Activated CD8-positive, alpha-beta memory T cell treated with anti-CD3 and anti-CD28 coated beads, Interleukin-2, amount 50 U/mL, for 1 hour (primary cell): Measurements from ENCODE around the gene LHFPL3.
"Not testable (repeated sequence)": the region's sequence is repeated elsewhere in the genome, so short reads cannot be mapped to it uniquely, and the experiment has no call there.

Experiments
- DNase-seq: peaks from one replicate; pipeline ENCODE4 v3.0.0-alpha.2; 2020; ENCODE audit errors: extremely low read depth

The LHFPL3 gene

DNA sequence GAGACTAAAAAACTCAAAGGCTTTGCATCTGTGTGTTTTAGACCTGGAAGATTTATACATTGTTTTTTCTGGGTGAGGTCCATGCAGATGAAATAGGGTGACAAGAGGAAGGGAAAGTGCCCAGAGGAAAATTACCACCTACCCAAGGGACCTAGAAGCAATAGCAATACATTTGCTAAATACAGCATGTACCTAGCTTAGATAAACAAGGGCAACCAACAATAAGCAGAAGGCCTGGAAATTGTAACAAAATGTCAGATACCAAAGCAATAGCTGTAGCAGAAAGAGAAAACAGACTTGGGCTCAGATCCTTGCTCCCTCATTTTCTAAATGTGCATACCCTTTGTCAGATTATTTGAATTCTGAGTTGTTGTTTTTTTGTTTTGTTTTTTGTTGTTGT, 367.2 kb downstream of the LHFPL3 start:
- no peak for DNase-seq

DNA sequence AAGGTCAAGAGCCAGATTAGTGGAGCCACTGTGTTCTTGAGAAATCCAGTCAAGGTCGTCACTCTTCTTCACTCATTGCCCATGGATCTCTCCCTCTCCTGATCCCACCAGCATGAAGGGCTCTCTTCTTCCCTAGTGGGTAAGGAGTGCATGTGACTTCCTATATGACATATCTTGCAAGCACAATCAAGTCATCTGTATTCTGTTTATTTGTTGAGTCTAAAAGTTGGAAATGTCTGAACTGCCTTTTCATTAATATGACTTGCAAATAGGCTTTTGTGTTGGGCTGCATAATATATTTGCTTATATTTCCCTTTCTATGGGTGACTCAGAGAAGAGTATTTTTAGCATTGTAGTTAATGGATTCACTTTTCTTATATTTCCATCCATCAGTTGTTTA, 371.9 kb downstream of the LHFPL3 start:
- no peak for DNase-seq

DNA sequence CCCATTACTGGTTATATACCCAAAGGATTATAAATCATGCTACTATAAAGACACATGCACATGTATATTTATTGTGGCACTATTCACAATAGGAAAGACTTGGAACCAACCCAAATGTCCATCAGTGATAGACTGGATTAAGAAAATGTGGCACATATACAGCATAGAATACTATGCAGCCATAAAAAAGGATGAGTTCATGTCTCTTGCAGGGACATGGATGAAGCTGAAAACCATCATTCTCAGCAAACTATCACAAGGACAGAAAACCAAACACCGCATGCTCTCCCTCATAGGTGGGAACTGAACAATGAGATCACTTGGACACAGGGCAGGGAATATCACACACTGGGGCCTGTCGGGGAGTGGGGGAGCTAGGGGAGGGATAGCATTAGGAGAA, 392.6 kb downstream of the LHFPL3 start:
- DNase-seq = not testable (repeated sequence)

DNA sequence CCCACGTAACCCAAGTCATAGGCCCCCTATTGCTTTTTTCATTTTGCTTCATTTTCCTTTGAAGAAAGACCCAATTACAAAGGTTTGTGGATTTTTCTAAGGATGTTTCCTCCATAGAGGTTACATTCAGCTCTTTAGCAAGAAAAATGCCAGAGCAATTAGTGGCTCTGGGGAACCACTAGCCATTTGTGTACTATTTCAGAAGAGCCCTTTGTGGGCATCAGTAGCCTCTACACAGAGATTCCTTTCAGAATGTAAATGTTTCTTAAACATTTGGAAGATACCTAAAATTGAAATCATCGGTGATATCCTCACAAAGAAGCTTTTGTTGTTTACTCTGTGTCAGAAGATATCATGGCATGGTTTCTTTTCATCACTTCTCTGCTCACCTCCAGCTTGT, 394.6 kb downstream of the LHFPL3 start:
- DNase-seq = no peak

DNA sequence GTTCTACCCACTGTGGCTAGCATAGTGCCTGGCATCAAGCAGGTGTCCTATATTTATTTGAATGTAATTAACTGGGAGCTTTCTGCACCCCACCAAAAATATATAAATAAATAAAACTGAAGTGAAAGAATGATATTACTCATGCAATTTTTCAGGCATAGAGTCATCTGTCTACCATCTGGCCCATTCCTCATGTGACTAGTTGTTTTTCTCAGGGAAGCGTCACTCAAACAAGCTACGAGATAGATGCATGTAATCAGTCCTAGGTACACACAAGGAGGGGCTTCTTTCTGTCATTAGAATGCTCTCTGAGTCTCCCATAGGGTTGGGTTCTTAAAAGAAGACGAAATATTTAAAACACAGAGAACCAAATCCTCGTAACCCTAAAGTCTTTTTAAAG, 430.1 kb downstream of the LHFPL3 start:
- DNase-seq = no peak

DNA sequence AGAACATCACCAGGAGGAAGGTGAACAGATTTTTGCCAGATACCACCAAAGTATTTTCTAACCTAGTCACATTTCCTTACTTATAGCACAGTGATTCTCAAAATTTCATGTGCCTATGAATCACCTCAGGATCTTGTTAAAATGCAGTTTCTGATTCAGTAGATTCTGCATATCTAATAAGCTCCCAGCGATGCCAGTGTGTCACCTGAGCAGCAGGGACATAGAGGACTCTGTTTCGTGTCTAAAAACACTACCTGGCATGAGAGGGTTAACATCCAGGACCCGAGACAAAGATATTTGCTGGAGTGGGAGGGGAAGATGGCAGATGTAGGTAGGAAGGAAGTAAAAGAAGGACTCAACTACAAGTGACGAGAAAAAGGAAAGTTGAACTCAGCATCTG, 433.5 kb downstream of the LHFPL3 start:
- no peak for DNase-seq

DNA sequence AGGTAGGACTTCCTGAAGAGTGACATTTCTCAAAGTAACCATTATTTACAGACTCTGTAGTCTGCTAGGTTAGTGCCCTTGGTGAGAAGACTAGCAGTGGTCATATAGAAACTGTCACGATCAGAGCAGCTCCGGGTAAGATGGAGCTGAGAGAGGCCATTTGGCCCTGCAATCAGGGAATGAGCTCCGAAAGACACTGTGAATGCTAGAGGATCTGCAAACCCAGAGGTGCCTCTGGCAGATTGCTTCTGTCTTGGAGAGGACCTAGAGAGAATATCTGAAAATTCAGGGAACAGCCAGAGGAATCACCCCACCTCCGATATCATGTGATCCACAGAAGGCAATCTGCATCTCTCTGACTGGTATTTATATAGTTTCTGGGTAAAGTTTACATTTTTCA, 438.7 kb downstream of the LHFPL3 start:
- no peak for DNase-seq

DNA sequence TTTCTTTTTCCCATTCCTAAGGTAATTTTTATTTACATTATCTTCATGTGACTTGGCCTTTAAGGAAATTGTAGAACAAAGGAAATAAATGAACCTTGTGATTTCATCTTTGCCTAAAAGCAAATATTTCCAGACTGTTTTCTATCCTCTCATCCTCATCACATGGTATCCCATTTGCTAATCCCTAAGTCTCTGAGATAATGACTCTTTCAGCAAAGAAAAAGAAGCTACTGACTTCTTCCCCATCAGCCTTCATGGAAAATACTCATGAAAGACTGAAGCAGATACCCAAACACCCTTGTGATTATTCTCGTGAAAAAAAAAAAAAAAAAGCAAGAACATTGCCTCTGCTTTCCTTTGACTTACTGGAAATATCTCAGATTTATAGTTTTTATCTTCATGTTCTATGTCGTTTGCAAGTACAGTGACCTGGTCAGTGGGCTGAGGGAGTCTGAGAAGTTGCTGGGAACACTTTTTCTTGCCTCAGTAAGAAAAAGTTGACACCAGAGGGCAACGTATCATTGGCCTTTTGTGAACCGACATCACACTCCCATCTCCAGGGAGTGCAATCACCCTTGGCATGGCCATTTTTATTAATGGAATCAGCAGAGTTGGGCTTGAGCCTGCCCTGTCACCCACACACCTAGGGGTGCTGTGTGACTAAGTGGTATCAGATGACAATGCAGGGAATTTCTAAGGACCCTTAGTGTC, 439.6 kb downstream of the LHFPL3 start:
- DNase-seq = no peak

DNA sequence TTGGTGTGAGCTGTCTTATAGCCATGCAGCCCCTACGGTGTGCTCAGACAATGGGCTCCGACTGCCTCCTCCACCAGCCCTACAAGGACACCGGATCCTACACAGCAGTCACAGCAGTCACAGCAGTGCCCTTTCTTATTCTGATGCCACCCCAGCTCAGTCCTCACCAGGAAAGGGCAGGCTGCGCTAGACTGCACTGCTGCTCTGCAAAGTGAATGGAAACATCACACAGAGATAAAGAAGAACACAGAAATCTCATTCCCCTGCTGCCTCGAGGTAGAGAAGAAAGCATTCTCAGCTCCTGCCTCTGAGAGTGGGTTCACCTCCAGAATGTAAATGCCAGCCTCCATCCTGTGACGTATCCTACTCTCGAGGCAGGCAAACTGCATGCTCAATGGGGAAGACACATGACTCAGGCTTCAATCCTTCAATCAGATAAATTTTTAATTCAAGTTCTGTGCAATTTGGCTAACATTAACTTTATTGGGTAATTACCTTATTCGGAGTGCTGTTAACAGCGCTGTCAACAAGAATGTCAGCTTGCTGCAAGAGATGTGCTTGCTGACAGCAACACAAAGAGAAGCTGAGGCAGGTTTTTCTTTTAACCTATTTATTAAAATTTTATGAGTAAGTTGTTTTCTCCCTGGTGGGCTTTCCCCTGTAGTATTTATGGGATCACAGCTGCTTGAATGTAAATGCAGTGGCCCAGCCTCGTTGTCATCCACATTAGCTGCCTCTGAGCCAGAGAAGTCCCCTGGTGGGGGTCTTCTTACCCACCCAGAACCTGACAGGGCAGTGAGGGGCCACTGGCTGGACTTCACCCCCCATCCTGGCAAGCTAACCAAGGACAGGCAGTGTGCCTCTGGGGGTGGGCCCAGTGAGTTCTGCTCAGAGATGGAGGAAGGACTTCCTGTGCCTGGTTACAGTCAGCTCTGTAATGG, 444.3 kb downstream of the LHFPL3 start:
- no peak for DNase-seq

DNA sequence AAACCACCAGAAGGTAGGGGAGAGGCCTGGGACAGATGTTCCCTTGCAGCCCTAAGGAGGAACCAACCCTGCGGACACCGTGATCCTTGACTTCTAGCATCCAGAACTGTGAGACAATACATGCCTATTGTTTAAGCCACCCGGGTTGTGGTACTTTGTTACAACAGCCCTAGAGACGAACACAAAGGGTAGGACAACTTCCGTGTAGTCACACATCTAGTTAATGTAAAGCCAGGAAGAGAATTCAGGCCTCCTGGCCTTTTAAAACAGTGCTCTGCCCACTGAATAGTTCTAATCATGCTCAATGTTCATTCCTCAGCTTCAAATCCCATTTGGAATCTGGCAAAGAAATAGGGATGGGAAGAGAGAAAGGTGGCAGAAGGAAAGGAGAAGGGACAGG, 445.4 kb downstream of the LHFPL3 start:
- no peak for DNase-seq

DNA sequence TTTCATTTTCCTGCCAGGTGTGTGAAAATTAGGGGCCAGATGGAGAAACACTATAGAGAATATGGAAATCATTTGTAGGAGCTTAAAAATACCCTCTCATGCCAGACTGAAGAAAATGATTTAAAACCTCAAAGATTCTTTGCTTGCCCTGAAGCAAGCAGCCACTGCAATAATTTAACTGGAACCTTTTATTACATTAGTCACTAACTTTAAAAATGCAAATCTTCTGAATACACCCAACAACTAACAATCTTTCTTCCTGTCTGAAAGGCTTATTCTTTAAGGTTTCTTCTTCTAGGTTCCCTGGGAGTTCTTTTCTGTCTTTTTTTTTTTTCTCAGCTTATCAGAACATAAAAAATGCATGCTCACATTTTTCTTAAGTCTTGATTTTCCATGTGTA, 447.1 kb downstream of the LHFPL3 start:
- DNase-seq = no peak

DNA sequence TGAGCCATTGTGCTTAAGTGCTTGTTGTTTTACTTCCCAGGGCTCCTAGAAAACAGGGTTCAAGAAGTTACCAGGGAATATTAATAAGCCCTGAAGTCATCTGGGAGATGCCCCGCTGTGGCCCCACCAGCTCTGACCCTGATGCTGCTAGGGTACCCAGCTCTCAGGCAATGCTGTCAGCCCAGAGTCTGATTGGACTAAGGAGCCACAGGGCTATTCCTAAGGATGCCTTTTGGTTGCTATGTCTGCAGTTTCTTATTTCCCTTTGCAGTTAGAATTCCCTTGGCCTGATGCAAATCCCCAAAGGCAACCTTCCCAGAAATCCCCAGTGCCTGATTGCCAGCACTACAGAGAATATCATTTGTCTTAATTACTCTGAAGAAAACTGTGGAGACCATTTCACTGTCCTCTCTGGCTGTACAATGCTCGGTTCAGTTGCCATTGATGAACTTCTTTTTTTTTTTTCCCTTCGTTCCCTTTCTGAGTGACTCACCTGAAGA, 448.9 kb downstream of the LHFPL3 start:
- no peak for DNase-seq

DNA sequence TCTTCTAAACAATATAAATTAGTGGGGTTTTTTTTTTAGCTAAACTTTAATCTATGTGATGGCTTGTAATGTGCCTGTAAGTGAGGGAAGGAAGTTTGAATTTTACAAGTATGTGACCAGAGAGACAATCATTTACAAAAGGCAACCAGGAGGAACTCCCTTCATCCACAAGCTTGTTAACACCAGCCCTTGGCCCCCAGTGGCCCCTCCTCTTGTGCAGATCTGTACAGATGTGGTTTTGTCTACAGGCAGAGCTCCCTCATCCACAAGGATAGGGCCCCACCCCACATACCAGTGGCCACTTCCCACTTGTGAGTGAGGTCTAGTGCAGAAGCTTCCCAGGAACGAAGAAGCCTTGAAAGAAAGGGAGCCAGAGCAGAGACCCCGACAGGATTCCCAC, 451.5 kb downstream of the LHFPL3 start:
- no peak for DNase-seq

DNA sequence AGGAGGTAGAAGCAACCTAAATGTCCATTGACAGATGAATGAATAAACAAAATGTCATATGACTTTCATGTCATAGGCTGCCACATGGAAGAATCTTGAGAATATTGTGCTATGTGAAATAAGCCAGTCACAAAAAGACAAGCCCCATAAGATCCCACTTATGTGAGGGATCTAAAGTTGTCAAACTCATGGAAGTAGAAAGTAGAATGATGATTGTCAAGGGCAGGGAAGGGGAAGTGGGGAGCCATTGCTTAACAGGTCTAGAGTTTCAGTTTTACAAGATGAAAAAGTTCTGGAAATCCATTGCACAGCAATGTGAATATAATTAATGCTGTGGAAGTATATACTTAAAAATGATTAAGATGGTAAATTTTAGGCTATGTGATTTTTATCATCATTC, 456.3 kb downstream of the LHFPL3 start:
- DNase-seq = no peak

DNA sequence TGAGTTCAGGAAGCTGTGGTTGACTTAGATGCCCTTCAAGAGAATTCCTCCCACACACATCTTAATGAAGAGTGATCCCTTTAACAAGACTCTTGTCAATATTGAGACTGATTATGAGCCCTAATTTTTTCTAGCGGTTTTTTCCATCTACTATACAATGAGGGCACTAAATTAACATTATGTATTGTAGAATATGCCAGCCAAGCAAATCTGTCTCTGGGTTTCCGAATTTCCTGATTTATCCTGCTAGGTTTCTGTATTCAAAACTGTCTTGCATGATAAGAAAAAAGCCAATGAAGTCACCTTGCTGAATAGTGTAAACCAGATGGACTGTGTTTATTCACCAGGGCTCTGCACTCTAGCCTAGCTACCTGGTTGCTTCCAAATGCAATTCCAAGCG, 461.4 kb downstream of the LHFPL3 start:
- DNase-seq = no peak

DNA sequence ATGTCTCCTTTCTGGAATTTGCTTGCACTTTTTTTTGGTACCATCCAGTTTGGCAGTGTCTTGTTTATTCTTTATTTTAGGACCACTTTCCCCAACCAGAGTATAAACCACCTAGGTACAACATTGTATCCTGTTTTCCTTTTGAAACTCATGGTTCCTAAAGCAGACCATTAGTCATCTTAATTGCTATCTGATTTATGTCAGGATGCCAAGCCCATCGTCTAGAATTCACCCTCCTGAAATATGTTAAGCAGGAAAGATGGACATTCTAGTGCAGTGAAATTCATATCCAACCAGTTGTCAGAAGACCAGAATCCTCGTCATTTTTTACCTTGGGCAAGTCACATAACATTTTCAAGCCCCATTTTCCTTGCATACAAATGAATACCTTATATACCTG, 462.0 kb downstream of the LHFPL3 start:
- no peak for DNase-seq

DNA sequence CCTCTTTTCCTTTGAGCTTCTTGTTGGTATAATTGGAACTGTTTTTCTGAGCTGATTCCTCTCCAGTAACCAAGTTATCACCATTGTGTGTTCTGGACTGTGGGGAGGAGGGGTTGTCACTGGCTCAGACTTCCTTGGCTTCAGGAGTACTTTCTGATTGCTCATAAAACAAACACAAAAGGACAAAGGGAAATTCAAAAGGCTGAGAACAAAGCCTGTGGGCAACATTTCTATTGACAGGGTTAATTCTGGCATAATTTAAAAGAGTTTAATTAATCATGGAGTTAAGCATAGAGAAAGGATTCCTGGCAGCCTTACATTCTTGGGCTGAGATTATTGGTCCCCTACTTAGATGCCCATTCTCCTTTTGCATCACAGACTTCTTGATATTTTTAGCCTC, 462.7 kb downstream of the LHFPL3 start:
- DNase-seq = no peak

DNA sequence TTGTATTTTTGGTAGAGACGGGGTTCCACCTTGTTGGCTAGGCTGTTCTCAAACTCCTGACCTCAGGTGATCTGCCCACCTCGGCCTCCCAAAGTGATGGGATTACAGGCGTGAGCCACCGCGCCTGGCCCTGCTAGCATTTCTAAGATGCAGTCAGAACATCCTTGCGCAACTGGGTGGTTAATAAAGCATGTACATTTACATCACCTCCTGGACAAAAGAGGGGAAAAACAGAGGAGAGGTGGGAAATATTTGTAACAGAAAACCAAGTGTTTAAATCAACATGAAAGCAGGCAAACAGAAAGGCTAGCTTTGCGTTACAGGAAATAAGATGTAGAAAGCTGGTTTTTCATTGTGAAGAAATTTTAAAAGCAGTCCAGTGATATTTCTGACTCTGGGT, 464.7 kb downstream of the LHFPL3 start:
- no peak for DNase-seq

DNA sequence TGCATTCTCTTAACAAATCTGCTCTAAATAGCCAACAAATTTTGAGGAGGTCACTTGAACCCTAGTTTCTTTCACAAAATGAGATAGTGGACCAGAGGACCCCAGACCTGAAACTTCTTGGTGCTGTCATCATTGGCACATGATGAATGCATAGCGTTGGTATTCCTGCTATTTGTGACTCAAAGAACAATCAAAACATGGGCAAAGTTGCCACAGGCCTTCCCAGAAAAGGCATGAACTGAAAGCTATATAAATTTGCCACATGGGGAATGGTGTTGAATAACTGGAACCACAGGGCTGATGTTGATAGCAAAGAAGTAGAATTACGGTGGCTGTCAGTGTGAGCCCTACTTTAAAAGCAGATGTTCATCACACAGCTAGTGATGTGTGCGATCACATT, 465.8 kb downstream of the LHFPL3 start:
- DNase-seq = no peak

DNA sequence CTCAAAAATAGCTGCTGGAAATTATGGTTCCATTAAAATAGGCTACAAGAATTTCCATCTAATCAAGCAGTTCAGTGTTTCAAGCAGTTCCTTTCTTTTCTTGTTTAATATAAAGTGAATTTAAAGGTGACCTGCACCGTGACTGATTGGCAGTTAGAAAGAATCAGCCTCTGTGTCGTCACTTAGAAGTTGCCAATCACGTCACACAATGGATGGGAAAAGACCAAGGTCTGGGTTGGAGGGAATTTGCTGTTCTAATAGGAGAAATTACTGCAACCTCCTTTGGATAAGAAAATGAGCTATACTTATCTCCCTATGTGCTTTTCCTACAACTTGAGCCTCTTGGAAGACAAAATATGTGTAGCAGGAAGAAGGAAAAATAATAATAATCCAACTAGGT, 466.2 kb downstream of the LHFPL3 start:
- DNase-seq = no peak

DNA sequence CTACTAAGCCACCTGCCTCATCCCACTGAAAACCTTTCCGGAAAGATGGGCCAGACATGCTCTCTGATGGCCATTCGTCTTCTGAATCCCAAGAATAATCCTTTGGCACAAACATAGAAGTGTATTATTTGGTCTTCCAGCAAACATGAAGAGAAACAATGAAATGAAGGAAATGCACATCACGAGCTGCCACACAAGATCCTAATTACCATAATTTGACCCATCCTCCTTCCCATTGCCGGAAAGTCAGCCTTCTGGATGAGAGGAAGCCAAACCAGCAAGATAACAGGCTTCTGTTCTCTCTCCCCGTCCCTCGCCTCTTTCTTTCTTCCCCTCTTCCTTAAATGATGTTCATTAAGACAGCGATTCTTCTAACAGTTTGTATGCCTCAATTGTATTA, 466.7 kb downstream of the LHFPL3 start:
- no peak for DNase-seq

DNA sequence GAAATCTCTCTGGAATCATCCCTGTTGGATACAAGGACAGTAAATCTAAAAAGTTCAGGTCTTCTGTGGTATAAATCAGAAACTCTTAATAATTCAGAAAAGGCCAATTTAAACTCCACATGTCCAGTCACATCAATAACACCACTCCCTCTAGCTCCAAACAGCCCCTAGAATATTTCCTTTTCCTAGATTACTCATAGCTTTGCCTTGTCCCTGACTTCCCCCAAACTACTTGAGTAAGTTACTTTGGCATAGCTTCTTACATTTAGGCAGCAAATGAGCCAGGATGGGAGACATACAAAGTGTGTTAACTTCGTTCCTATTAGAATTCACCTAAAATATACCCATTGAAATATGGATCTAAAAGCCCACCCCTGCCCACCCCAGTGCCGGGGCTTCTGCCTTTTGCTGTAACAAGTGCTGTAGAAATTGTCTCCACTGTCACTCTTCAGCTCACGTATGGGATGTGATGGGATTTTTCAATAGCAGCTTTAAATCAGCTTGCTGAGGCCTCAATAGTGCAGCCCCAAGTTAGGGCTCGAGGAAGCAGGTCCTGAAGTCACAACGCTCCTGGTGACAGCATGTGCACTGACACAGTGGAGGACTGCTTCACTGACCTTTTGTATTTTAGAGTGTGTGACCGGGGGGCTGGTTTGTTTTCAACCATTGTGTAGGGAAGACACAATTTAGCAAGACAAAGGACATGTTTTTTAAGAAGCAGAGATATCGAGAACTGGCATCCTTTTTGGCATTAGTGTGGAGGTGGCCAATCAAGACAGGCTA, 467.4 kb downstream of the LHFPL3 start:
- DNase-seq = no peak
